DOHH2 (cell line): ENCODE measurements around the gene PEX5L.

Source experiments
- EZH2phosphoT487 ChIP-seq: fragments of 200-600 bp; sonication (generic); IDR thresholded peaks from 2 replicates; pipeline ENCODE4 v1.6.1; 2017; ENCODE audit warnings: borderline replicate concordance, mild to moderate bottlenecking, antibody characterized with exemption, low read length, moderate library complexity, mixed read lengths
- TF ChIP-seq, protein P1 (sequence below): fragments of 200-600 bp; sonication (generic); IDR thresholded peaks from one replicate; pipeline ENCODE4 v1.5.1; 2014; ENCODE audit warnings: antibody characterized with exemption, mild to moderate bottlenecking, low read depth, low read length; ENCODE audit not compliant: poor library complexity, severe bottlenecking

DNA sequence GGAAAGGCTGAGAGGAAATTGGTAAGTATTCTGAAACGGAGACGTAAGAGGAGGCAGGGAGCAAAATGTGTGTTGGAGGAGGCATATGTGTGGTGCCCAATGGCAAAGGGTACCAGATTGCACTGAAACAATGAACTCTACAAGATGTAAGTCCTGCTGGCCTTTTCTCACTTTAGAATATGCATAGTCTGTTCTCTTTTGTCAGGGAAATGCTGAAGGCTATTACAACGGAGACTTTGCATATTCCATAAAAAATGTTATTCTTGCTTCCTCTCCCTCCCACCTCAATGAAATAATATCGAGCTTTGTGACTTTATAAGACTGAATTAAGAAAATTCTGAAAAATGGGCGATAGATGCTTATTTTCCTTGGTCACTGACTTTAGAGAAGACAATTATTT, 85.9 kb downstream of the PEX5L start:
- TF ChIP-seq, protein P1, sequence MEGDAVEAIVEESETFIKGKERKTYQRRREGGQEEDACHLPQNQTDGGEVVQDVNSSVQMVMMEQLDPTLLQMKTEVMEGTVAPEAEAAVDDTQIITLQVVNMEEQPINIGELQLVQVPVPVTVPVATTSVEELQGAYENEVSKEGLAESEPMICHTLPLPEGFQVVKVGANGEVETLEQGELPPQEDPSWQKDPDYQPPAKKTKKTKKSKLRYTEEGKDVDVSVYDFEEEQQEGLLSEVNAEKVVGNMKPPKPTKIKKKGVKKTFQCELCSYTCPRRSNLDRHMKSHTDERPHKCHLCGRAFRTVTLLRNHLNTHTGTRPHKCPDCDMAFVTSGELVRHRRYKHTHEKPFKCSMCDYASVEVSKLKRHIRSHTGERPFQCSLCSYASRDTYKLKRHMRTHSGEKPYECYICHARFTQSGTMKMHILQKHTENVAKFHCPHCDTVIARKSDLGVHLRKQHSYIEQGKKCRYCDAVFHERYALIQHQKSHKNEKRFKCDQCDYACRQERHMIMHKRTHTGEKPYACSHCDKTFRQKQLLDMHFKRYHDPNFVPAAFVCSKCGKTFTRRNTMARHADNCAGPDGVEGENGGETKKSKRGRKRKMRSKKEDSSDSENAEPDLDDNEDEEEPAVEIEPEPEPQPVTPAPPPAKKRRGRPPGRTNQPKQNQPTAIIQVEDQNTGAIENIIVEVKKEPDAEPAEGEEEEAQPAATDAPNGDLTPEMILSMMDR = no peak
- TF ChIP-seq EZH2phosphoT487 = no peak
